H4 (cell line): ENCODE data around the gene LRP11. TPM values are rescaled to one million over a fixed set of nuclear protein-coding genes. Genes with fewer than 3 reads are reported as not detected.

Experiments used
- DNase-seq: peaks from one replicate; pipeline ENCODE4 v3.0.0-alpha.2; 2015; ENCODE audit warnings: low spot score
- total RNA-seq: library from RNA; depleted of rRNA; stranded (reverse); fragments of >200 nt; shearing (Covaris generic); gene quantifications from 2 replicates; pipeline ENCODE4 v1.2.3, GENCODE V29; 2014; rRNA removed

Gene LRP11
- total RNA-seq, 1 experiment from 2014 or later, result 37.0 TPM

- DNase-seq, result no peak
Observed at GRCh38 chr6:149783551-149783950, 80.6 kb downstream of the LRP11 start.

GRCh38 chr6:149782337-149782736, 81.8 kb downstream of the LRP11 start:
- no peak for DNase-seq

- no peak for DNase-seq
Observed at GRCh38 chr6:149781715-149782114, 82.4 kb downstream of the LRP11 start.

GRCh38 chr6:149779644-149779963, 84.6 kb downstream of the LRP11 start:
- DNase-seq, result no peak

- no peak for DNase-seq
Observed at GRCh38 chr6:149777624-149778023, 86.5 kb downstream of the LRP11 start.

- DNase-seq, result no peak
Observed at GRCh38 chr6:149771925-149772324, 92.2 kb downstream of the LRP11 start.

GRCh38 chr6:149771185-149771584, 93.0 kb downstream of the LRP11 start:
- no peak for DNase-seq

GRCh38 chr6:149769676-149770075, 94.5 kb downstream of the LRP11 start:
- no peak for DNase-seq

Other genes starting within 250 kb of the LRP11 start
- gene KATNA1, start 215.6 kb downstream of the LRP11 start, total RNA-seq, result 11.8 and 15.3 TPM in 2 replicates
- 6.7 and 8.5 TPM in 2 replicates for gene LATS1, start 146.3 kb downstream of the LRP11 start, total RNA-seq
- gene NUP43, start 117.8 kb downstream of the LRP11 start, total RNA-seq, result 31.8 and 35.6 TPM in 2 replicates
- 70.5 and 70.7 TPM in 2 replicates for gene PCMT1, start 114.6 kb downstream of the LRP11 start, total RNA-seq
- not detected in 2 replicates for gene RAET1E, start 33.8 kb upstream of the LRP11 start, total RNA-seq
- gene RAET1G, start 58.8 kb upstream of the LRP11 start, total RNA-seq, result not detected in 2 replicates
- gene ULBP2, start 77.7 kb upstream of the LRP11 start, total RNA-seq, result 11.6 and 15.7 TPM in 2 replicates
- 3.4 and 3.9 TPM in 2 replicates for gene ULBP1, start 99.6 kb upstream of the LRP11 start, total RNA-seq
- 0.14 TPM in 1 of 2 replicates, not detected in the other for gene RAET1L, start 161.2 kb upstream of the LRP11 start, total RNA-seq
- 7.6 and 8.5 TPM in 2 replicates for gene ULBP3, start 204.8 kb upstream of the LRP11 start, total RNA-seq